WTC11 (cell line): ENCODE results near the gene CEMIP.

Experiments used
- ATF6 ChIP-seq: sonication (generic); formaldehyde crosslinking; IDR thresholded peaks from 2 replicates; pipeline ENCODE4 v1.8.1; 2023; ENCODE audit warnings: mild to moderate bottlenecking, missing genetic modification reagents
- CTCF ChIP-seq: fragments of 200-600 bp; IDR thresholded peaks from 2 replicates; pipeline ENCODE4 v1.8.0; 2022; ENCODE audit warnings: antibody characterized with exemption
- MXD4 ChIP-seq: fragments of 250-450 bp; sonication (Bioruptor Pico); IDR thresholded peaks from 2 replicates; pipeline ENCODE4 v1.8.0; 2021; ENCODE audit warnings: mild to moderate bottlenecking, moderate library complexity, borderline replicate concordance
- PRRX2 ChIP-seq: fragments of 250-450 bp; sonication (Bioruptor Pico); IDR thresholded peaks from 2 replicates; pipeline ENCODE4 v1.8.0; 2021; ENCODE audit warnings: mild to moderate bottlenecking
- TF ChIP-seq, protein P1 (sequence below): sonication (generic); formaldehyde crosslinking; IDR thresholded peaks from 2 replicates; pipeline ENCODE4 v1.8.1; 2023; ENCODE audit warnings: mild to moderate bottlenecking, moderate library complexity, missing genetic modification reagents
- TF ChIP-seq, protein P2 (sequence below): sonication (generic); formaldehyde crosslinking; IDR thresholded peaks from 2 replicates; pipeline ENCODE4 v1.8.1; 2022; ENCODE audit warnings: low read depth, mild to moderate bottlenecking, moderate library complexity, missing genetic modification reagents, borderline replicate concordance

- no peak for TF ChIP-seq PRRX2
- TF ChIP-seq CTCF = no peak
- no peak for TF ChIP-seq MXD4 (CRISPR knock-in tag)
- TF ChIP-seq, protein P1, sequence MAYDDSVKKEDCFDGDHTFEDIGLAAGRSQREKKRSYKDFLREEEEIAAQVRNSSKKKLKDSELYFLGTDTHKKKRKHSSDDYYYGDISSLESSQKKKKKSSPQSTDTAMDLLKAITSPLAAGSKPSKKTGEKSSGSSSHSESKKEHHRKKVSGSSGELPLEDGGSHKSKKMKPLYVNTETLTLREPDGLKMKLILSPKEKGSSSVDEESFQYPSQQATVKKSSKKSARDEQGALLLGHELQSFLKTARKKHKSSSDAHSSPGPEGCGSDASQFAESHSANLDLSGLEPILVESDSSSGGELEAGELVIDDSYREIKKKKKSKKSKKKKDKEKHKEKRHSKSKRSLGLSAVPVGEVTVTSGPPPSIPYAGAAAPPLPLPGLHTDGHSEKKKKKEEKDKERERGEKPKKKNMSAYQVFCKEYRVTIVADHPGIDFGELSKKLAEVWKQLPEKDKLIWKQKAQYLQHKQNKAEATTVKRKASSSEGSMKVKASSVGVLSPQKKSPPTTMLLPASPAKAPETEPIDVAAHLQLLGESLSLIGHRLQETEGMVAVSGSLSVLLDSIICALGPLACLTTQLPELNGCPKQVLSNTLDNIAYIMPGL (CRISPR knock-in tag) = no peak
- TF ChIP-seq ATF6 (CRISPR knock-in tag) = no peak
- TF ChIP-seq, protein P2, sequence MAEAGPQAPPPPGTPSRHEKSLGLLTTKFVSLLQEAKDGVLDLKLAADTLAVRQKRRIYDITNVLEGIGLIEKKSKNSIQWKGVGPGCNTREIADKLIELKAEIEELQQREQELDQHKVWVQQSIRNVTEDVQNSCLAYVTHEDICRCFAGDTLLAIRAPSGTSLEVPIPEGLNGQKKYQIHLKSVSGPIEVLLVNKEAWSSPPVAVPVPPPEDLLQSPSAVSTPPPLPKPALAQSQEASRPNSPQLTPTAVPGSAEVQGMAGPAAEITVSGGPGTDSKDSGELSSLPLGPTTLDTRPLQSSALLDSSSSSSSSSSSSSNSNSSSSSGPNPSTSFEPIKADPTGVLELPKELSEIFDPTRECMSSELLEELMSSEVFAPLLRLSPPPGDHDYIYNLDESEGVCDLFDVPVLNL (CRISPR knock-in tag) = no peak
These were observed 31.7 kb upstream of the CEMIP start for GRCh38 chr15:80747317-80748053.
